Large intestine (tissue), 3 donors: ENCODE data around the gene FGF14. TPM values are rescaled to one million over a fixed set of nuclear protein-coding genes. Genes with fewer than 3 reads are reported as not detected.
A peak's percentile ranks its signal among the peaks of the same experiment; 100 is the strongest.

Experiments used
- DNase-seq, 2 donors: peaks; one replicate each; pipeline versions ENCODE4 v3.0.0 to v3.0.0-alpha.2; 2013
- H3K27ac ChIP-seq: one replicate; pipeline ENCODE4 v1.5.1; 2013; ENCODE audit warnings: low read length
- H3K27me3 ChIP-seq: 2 replicates; pipeline ENCODE4 v1.6.1; 2013; ENCODE audit warnings: low read length; ENCODE audit not compliant: control insufficient read depth, insufficient read depth
- H3K36me3 ChIP-seq: 2 replicates; pipeline ENCODE4 v1.6.1; 2013; ENCODE audit warnings: low read length; ENCODE audit not compliant: control insufficient read depth, insufficient read depth
- H3K4me1 ChIP-seq: one replicate; pipeline ENCODE4 v1.6.1; 2013; ENCODE audit warnings: low read length; ENCODE audit not compliant: control insufficient read depth, insufficient read depth
- H3K4me3 ChIP-seq: one replicate; pipeline ENCODE4 v1.5.1; 2013; ENCODE audit warnings: low read length
- H3K9me3 ChIP-seq: one replicate; pipeline ENCODE4 v1.6.1; 2013; ENCODE audit warnings: mild to moderate bottlenecking, low read depth, low read length, moderate library complexity; ENCODE audit not compliant: control insufficient read depth
- WGBS: methylation state at CpG from one replicate; pipeline ENCODE4 v1.1.5; 2013; ENCODE audit warnings: low lambda C conversion rate; ENCODE audit not compliant: insufficient coverage; 5-methylcytosine and 5-hydroxymethylcytosine counted together
- polyA plus RNA-seq: library from polyadenylated mRNA; unstranded; fragments of 120-200 nt; gene quantifications from one replicate; pipeline ENCODE4 v1.2.1, GENCODE V29; 2013

The FGF14 gene
- polyA plus RNA-seq, 1 donor, result 2.1 TPM

- H3K36me3 ChIP-seq, result no peaks in the 10 kb centered on the region
- no peak overlapping the region for H3K27ac ChIP-seq
- no peaks in the 10 kb centered on the region for H3K4me1 ChIP-seq
- no peaks in the 10 kb centered on the region for H3K27me3 ChIP-seq
- H3K4me3 ChIP-seq, result no peak overlapping the region
- WGBS, result no CpG with 5 or more reads among the region's 4 CpGs
- DNase-seq, result no peak
- no peaks in the 10 kb centered on the region for H3K9me3 ChIP-seq
Measured at GRCh38 chr13:102183509-102184182, 218.2 kb downstream of the FGF14 start.

- H3K9me3 ChIP-seq, result no peaks in the 10 kb centered on the region
- no peak overlapping the region for H3K27ac ChIP-seq
- no peaks in the 10 kb centered on the region for H3K36me3 ChIP-seq
- H3K27me3 ChIP-seq, result no peaks in the 10 kb centered on the region
- H3K4me3 ChIP-seq, result no peak overlapping the region
- DNase-seq, result no peak
- H3K4me1 ChIP-seq, result no peaks in the 10 kb centered on the region
- 86% methylated on average over 1 of the region's 5 CpGs for WGBS
Measured at GRCh38 chr13:102182170-102182569, 219.7 kb downstream of the FGF14 start.

GRCh38 chr13:102177431-102177830 is 224.4 kb downstream of the FGF14 start:
- Histone ChIP-seq H3K27ac (no peak overlapping the region), H3K4me3 (no peak overlapping the region), H3K27me3 (no peaks in the 10 kb centered on the region), H3K4me1 (no peaks in the 10 kb centered on the region), H3K9me3 (no peaks in the 10 kb centered on the region), H3K36me3 (no peaks in the 10 kb centered on the region)
- no peak for DNase-seq

- Histone ChIP-seq H3K27me3 (no peaks in the 10 kb centered on the region), H3K9me3 (no peaks in the 10 kb centered on the region), H3K36me3 (no peaks in the 10 kb centered on the region), H3K27ac (no peak overlapping the region), H3K4me1 (no peaks in the 10 kb centered on the region), H3K4me3 (no peak overlapping the region)
- peak in 1 of 2 donors; percentile 2 for DNase-seq
- 83% methylated on average over 2 of the region's 4 CpGs for WGBS
Measured at GRCh38 chr13:102176846-102177245, 225.0 kb downstream of the FGF14 start.

- Histone ChIP-seq H3K36me3 (no peaks in the 10 kb centered on the region), H3K4me3 (no peak overlapping the region), H3K9me3 (no peaks in the 10 kb centered on the region), H3K27ac (no peak overlapping the region), H3K4me1 (no peaks in the 10 kb centered on the region), H3K27me3 (no peaks in the 10 kb centered on the region)
- DNase-seq, result no peak
- WGBS, result 50% methylated on average over 1 of the region's 1 CpG
Measured at GRCh38 chr13:102172406-102172805, 229.4 kb downstream of the FGF14 start.

GRCh38 chr13:102170305-102170704 is 231.5 kb downstream of the FGF14 start:
- H3K4me3 ChIP-seq, result no peak overlapping the region
- no peaks in the 10 kb centered on the region for H3K36me3 ChIP-seq
- no peaks in the 10 kb centered on the region for H3K4me1 ChIP-seq
- H3K27ac ChIP-seq, result no peak overlapping the region
- no peaks in the 10 kb centered on the region for H3K9me3 ChIP-seq
- 56% methylated on average over 1 of the region's 6 CpGs for WGBS
- DNase-seq, result no peak
- no peaks in the 10 kb centered on the region for H3K27me3 ChIP-seq

- no peak overlapping the region for H3K4me3 ChIP-seq
- DNase-seq, result no peak
- H3K4me1 ChIP-seq, result no peaks in the 10 kb centered on the region
- no peaks in the 10 kb centered on the region for H3K36me3 ChIP-seq
- no peaks in the 10 kb centered on the region for H3K27me3 ChIP-seq
- no peaks in the 10 kb centered on the region for H3K9me3 ChIP-seq
- WGBS, result no CpG with 5 or more reads among the region's 2 CpGs
- no peak overlapping the region for H3K27ac ChIP-seq
Measured at GRCh38 chr13:102169471-102170015, 232.3 kb downstream of the FGF14 start.

GRCh38 chr13:102152790-102153189 is 249.1 kb downstream of the FGF14 start:
- Histone ChIP-seq H3K4me3 (no peak overlapping the region), H3K9me3 (no peaks in the 10 kb centered on the region), H3K4me1 (no peaks in the 10 kb centered on the region), H3K27ac (no peak overlapping the region), H3K36me3 (no peaks in the 10 kb centered on the region), H3K27me3 (no peaks in the 10 kb centered on the region)
- DNase-seq, result no peak
- no CpG with 5 or more reads among the region's 5 CpGs for WGBS

GRCh38 chr13:102147353-102147752 is 254.5 kb downstream of the FGF14 start:
- no peak for DNase-seq
- Histone ChIP-seq H3K27ac (no peak overlapping the region), H3K9me3 (no peaks in the 10 kb centered on the region), H3K4me3 (no peak overlapping the region), H3K4me1 (no peaks in the 10 kb centered on the region), H3K36me3 (no peaks in the 10 kb centered on the region), H3K27me3 (no peaks in the 10 kb centered on the region)

- Histone ChIP-seq H3K4me3 (no peak overlapping the region), H3K9me3 (no peaks in the 10 kb centered on the region), H3K4me1 (no peaks in the 10 kb centered on the region), H3K27me3 (no peaks in the 10 kb centered on the region), H3K36me3 (no peaks in the 10 kb centered on the region), H3K27ac (no peak overlapping the region)
- DNase-seq, result no peak
Measured at GRCh38 chr13:102145750-102146149, 256.1 kb downstream of the FGF14 start.

- WGBS, result 33% methylated on average over 1 of the region's 1 CpG
Measured at GRCh38 chr13:102142473-102142826, 259.4 kb downstream of the FGF14 start.

More at GRCh38 chr13:102142473-102142826, 259.4 kb downstream of the FGF14 start:
- Histone ChIP-seq H3K4me3 (no peak overlapping the region), H3K36me3 (no peaks in the 10 kb centered on the region), H3K9me3 (no peaks in the 10 kb centered on the region), H3K27ac (no peak overlapping the region), H3K4me1 (no peaks in the 10 kb centered on the region), H3K27me3 (no peaks in the 10 kb centered on the region)
- DNase-seq, result no peak
